Neural cell (in vitro differentiated cells): Measurements from ENCODE around the gene MAGEF1.

Experiments used
- EP300 ChIP-seq: fragments of 450-650 bp; conservative IDR thresholded peaks from 2 replicates; pipeline ENCODE4 v1.6.1; 2014; ENCODE audit warnings: antibody characterized with exemption, mild to moderate bottlenecking, moderate library complexity; ENCODE audit not compliant: poor library complexity, severe bottlenecking
- EZH2 ChIP-seq: fragments of 200-600, 300-800 bp; shearing (Covaris generic), sonication (generic); IDR thresholded peaks from 2 replicates; pipeline ENCODE4 v1.6.1; 2014; ENCODE audit warnings: antibody characterized with exemption, low read length, borderline replicate concordance, mild to moderate bottlenecking; ENCODE audit not compliant: insufficient read depth, poor library complexity, severe bottlenecking
- MXI1 ChIP-seq: fragments of 450-650 bp; conservative IDR thresholded peaks from 2 replicates; pipeline ENCODE4 v1.6.1; 2014; ENCODE audit warnings: antibody characterized with exemption, mild to moderate bottlenecking; ENCODE audit not compliant: poor library complexity, severe bottlenecking
- POLR2AphosphoS5 ChIP-seq: IDR thresholded peaks from 2 replicates; pipeline ENCODE4 v1.6.1; 2012
- RAD21 ChIP-seq: fragments of 450-650 bp; conservative IDR thresholded peaks from 2 replicates; pipeline ENCODE4 v1.6.1; 2014; ENCODE audit warnings: antibody characterized with exemption, mild to moderate bottlenecking, moderate library complexity
- REST ChIP-seq: IDR thresholded peaks from 2 replicates; pipeline ENCODE4 v1.6.1; 2012; ENCODE audit warnings: borderline replicate concordance
- TF ChIP-seq, protein P1 (sequence below): fragments of 450-650 bp; IDR thresholded peaks from 2 replicates; pipeline ENCODE4 v1.5.1; 2014; ENCODE audit warnings: antibody characterized with exemption, mild to moderate bottlenecking, moderate library complexity; ENCODE audit not compliant: poor library complexity, severe bottlenecking

DNA sequence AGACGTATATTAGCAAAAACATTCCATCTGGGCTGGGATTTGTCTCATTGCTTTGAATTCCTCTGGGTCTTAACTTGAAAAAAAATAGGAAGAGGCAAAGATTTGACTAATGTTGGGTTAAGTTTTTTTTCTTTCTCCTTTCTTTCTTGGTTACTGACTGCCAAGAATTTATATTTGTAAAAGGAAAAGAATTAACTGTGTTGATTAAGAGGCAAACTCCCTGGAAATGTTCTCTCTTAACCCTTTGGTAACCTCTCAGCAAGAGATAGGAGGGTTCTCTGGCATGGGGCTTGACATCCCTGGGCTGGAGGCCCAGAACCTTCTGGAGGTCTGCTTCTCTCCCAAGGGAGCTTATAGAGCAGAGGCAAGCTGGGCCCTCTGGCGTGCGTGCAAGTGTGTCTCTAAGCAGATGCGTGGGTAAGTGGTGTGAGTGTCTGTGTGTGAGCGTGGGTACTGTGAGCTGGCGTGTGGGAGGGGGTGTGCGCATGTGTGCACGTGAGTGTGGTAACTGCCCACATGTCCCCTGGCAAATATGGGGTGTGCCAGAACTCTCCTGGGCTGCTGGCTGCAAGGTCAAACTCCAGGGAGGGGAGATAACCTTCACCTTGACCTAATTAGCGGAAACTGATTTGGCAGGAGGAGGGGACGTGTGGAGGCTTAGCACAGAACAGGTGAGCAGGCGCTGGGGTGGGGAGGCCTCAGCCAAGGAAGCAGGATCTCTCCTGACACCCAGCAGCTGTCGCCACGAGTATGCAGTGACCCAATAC, 49.4 kb upstream of the MAGEF1 start:
- TF ChIP-seq EP300 (no peak), RAD21 (no peak), MXI1 (no peak), POLR2AphosphoS5 (no peak), EZH2 (no peak), REST (no peak)
- TF ChIP-seq, protein P1, sequence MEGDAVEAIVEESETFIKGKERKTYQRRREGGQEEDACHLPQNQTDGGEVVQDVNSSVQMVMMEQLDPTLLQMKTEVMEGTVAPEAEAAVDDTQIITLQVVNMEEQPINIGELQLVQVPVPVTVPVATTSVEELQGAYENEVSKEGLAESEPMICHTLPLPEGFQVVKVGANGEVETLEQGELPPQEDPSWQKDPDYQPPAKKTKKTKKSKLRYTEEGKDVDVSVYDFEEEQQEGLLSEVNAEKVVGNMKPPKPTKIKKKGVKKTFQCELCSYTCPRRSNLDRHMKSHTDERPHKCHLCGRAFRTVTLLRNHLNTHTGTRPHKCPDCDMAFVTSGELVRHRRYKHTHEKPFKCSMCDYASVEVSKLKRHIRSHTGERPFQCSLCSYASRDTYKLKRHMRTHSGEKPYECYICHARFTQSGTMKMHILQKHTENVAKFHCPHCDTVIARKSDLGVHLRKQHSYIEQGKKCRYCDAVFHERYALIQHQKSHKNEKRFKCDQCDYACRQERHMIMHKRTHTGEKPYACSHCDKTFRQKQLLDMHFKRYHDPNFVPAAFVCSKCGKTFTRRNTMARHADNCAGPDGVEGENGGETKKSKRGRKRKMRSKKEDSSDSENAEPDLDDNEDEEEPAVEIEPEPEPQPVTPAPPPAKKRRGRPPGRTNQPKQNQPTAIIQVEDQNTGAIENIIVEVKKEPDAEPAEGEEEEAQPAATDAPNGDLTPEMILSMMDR, result no peak
